Bladder microvascular endothelial cell (primary cell): ENCODE measurements around the gene EMC8. TPM values are rescaled to one million over a fixed set of nuclear protein-coding genes. Genes with fewer than 3 reads are reported as not detected.

Source experiments
- total RNA-seq: library from RNA; depleted of rRNA; stranded (reverse); fragments of >200 nt; gene quantifications from 2 replicates; pipeline ENCODE4 v1.2.3, GENCODE V29; 2014

Gene EMC8
- 28.0 and 35.7 TPM in 2 replicates for total RNA-seq

DNA sequence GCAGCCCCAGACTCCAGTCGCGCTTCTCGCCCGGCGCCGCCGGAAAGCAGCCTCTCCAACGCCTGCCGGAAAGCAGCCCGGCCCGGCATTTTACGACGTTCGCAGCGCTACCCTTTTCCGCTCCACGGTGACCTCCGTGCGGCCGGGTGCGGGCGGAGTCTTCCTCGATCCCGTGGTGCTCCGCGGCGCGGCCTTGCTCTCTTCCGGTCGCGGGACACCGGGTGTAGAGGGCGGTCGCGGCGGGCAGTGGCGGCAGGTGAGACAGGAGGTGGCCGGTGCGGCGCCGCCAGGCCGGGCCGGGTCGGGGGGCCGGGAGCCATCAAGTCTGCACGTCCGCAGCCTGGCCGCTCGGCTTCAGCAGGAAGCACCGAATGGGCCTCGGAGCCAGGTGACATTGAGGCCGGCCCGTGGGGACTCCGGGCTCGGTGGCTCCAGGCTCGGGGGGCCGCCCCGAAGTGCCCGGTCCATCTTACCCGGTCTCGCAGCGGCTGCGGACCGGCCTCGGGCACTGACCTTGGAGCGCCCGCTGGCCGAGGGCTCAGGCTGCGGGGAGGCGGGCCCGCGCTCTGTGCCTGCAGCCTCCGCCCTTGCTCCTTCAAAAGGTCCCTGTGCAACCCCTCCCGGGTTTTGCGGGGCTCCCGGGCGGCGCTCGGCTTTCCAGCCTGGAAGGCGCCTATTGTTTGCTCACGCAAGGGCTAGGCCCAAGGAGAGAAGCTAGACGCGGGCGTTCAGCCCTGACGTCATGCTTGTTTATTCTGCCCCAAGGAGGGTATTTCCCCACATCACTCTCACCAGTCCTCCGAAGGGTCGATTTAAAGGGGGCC is at the start of gene EMC8, which contains the start of gene COX4I1:
Gene EMC8, minus strand, starts transcription at position 48 of the 824 bp plus-strand sequence. CDS start 249 bp downstream, outside the sequence.
Gene COX4I1, plus strand, starts transcription at position 199 of the 824 bp plus-strand sequence. CDS start 1,511 bp downstream, outside the sequence.

DNA sequence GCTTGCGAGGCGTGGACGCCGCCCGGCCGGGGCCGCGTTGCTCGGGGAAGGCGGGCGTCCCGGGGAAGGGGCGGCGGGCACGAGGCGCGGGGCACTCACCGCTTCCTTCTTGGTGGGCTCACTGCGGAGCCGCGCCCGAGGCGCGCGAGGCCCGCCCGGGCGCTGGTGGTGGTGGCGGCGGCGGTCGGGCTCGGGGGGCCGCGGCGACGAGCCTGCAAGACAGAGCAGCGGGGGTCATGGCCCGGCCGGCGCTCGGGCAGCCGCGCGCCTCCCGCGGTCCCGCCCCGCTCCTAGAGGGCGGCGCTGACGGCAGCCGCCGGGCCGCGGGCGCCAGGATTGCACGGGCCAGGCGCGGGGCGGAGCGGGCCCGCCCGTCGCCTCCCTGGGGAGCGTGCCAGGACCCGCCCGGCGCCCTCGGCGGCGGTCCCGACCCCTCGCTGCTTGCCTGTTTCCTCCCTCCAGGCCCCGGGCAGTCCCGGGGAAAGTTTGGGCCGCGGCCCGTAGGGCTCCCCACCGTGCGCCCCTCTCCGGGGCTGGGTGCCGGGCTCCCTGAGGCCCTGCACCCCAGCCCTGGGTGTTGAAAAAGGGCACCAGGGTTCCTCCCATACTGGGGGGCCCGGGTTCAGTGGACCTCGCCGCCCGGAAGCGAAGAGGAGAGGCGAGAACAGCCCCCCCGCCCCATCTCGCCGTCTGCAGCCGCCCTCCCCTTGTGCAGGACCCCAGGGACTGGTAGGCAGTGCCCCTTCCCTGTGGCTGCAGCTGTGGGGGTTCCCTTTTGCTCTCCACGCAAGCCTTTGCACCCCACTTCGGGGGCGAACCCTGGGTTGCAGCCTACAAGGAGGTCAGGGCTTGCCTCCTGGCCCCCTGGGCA is 48.3 kb downstream of the EMC8 start, which contains the start of gene C16orf74:
Gene C16orf74, minus strand, starts transcription at position 270 of the 871 bp plus-strand sequence. CDS start 15,879 bp downstream, outside the sequence.

Other genes starting within 250 kb of the EMC8 start
- gene GSE1, start 186.2 kb downstream of the EMC8 start, total RNA-seq = 9.6 and 21.8 TPM in 2 replicates
- 7.2 and 8.7 TPM in 2 replicates for gene GINS2, start 110.6 kb downstream of the EMC8 start, total RNA-seq
- 8.4 and 11.0 TPM in 2 replicates for gene C16orf74, start 48.4 kb downstream of the EMC8 start, total RNA-seq
- gene COX4I1, start 151 bp upstream of the EMC8 start, total RNA-seq = 304 and 475 TPM in 2 replicates
- 0.32 and 23.8 TPM in 2 replicates for gene IRF8, start 99.6 kb upstream of the EMC8 start, total RNA-seq